HepG2 (cell line): ENCODE results near the gene TCN2. TPM values are rescaled to one million over a fixed set of nuclear protein-coding genes. Genes with fewer than 3 reads are reported as not detected.

Experiments used
- ATAC-seq: fragments of 200-7000 bp; cut with Tn5 transposase; 3 replicates; pipeline ENCODE4 v1.9.1; 2020; ENCODE audit warnings: mild to moderate bottlenecking, moderate library complexity
- BruUV-seq: library from RNA; stranded (reverse); fragments of 400-500 nt; replicated peaks from 2 replicates; lab custom pipeline; 2021; lab: Mats Ljungman, UMichigan
- CTCF ChIA-PET: fragments of 300-600 bp; formaldehyde crosslinking; extraction: SDS; loops from one replicate; lab custom pipeline; 2021; ENCODE audit warnings: low total read pairs, inconsistent platforms, low intra/inter-chr PET ratio; lab: Yijun Ruan, JAX
- POLR2A ChIA-PET: fragments of 350-600 bp; sonication (Branson Sonifier 250); formaldehyde crosslinking; loops from one replicate; lab custom pipeline; 2020; ENCODE audit warnings: antibody characterized with exemption, inconsistent platforms; lab: Yijun Ruan, JAX
- DNase-seq: peaks from one replicate; pipeline ENCODE4 v3.0.0-alpha.2; 2015; ENCODE audit warnings: low spot score
- FAIRE-seq: peaks from 3 replicates; lab custom pipeline; 2011; peaks lifted over from hg19 to GRCh38; lab: Jason Lieb, UNC
- H2AFZ ChIP-seq: one replicate; pipeline ENCODE4 v1.6.1; 2011; ENCODE audit warnings: low read length, inconsistent platforms
- H3K27ac ChIP-seq: fragments of 300-600 bp; 3 replicates; pipeline ENCODE4 v1.8.0; 2011; ENCODE audit warnings: mixed run types, mild to moderate bottlenecking, mixed read lengths, low read length, inconsistent platforms; ENCODE audit not compliant: insufficient read depth; ENCODE audit errors: extremely low read length
- H3K27me3 ChIP-seq, 2 experiments: fragments of 200-600 bp in 1 of 2; 2 replicates in 1 of 2; 3 replicates in 1 of 2; pipeline versions ENCODE4 v1.6.0 to v1.8.0; 2011; ENCODE audit warnings: low read length in 2 of 2, mild to moderate bottlenecking in 2 of 2, moderate library complexity in 2 of 2, inconsistent platforms in 1 of 2; ENCODE audit not compliant: insufficient read depth in 2 of 2, control insufficient read depth in 1 of 2
- H3K36me3 ChIP-seq, 2 experiments: fragments of 200-600 bp in 1 of 2; replicated peaks in 1 of 2; 2 replicates in 1 of 2; 3 replicates in 1 of 2; pipeline versions ENCODE4 v1.5.1 to v1.8.0; 2011; ENCODE audit warnings: low read length in 2 of 2, inconsistent platforms in 1 of 2; ENCODE audit not compliant: insufficient read depth in 2 of 2, control insufficient read depth in 1 of 2
- H3K4me1 ChIP-seq: 2 replicates; pipeline ENCODE4 v1.5.1; 2012; ENCODE audit warnings: low read length, inconsistent platforms; ENCODE audit not compliant: insufficient read depth
- H3K4me2 ChIP-seq: 2 replicates; pipeline ENCODE4 v1.6.0; 2011; ENCODE audit warnings: low read depth, low read length, inconsistent platforms
- H3K4me3 ChIP-seq, 3 experiments: fragments of 200-600 bp in 1 of 3; sonication (generic), shearing (Covaris generic) in 1 of 3; replicated peaks in 1 of 3; 2 replicates each; pipeline ENCODE4 v1.5.1; 2011 to 2016; ENCODE audit warnings: low read length in 3 of 3, inconsistent platforms in 2 of 3, low read depth in 2 of 3, mild to moderate bottlenecking in 2 of 3, control low read depth in 1 of 3, mixed read lengths in 1 of 3; ENCODE audit not compliant: insufficient read depth in 1 of 3
- H3K79me2 ChIP-seq: one replicate; pipeline ENCODE4 v1.6.1; 2011; ENCODE audit warnings: low read length, inconsistent platforms; ENCODE audit not compliant: insufficient read depth
- H3K9ac ChIP-seq: 2 replicates; pipeline ENCODE4 v1.6.0; 2011; ENCODE audit warnings: mild to moderate bottlenecking, low read depth, low read length, inconsistent platforms; ENCODE audit not compliant: insufficient read depth
- H3K9me3 ChIP-seq: 2 replicates; pipeline ENCODE4 v1.5.1; 2012; ENCODE audit warnings: mild to moderate bottlenecking, low read length
- H4K20me1 ChIP-seq: 2 replicates; pipeline ENCODE4 v1.6.0; 2011; ENCODE audit warnings: inconsistent platforms, mild to moderate bottlenecking, low read length, moderate library complexity; ENCODE audit not compliant: insufficient read depth
- CHD2 ChIP-seq: IDR thresholded peaks from 2 replicates; pipeline ENCODE4 v1.6.1; 2011; ENCODE audit warnings: low read depth, low read length, improper control_type of control experiment
- HMGXB4 ChIP-seq, 2 experiments: sonication (generic) in 1 of 2; formaldehyde crosslinking in 1 of 2; IDR thresholded peaks; 2 replicates each; pipeline versions ENCODE4 v1.4.0 to v1.6.1; 2018 to 2020; ENCODE audit warnings: missing genetic modification reagents in 2 of 2, borderline replicate concordance in 1 of 2, low read depth in 1 of 2, mild to moderate bottlenecking in 1 of 2, missing biosample characterization in 1 of 2
- IKZF4 ChIP-seq: sonication (generic); formaldehyde crosslinking; IDR thresholded peaks from 2 replicates; pipeline ENCODE4 v1.5.1; 2020; ENCODE audit warnings: borderline replicate concordance, mild to moderate bottlenecking, low read depth, missing genetic modification reagents; ENCODE audit errors: not compliant biosample characterization
- IRX3 ChIP-seq: sonication (generic); formaldehyde crosslinking; IDR thresholded peaks from 2 replicates; pipeline ENCODE4 v1.8.1; 2023; ENCODE audit warnings: mild to moderate bottlenecking, low read depth, missing genetic modification reagents, borderline replicate concordance
- JDP2 ChIP-seq: sonication (generic); formaldehyde crosslinking; IDR thresholded peaks from 2 replicates; pipeline ENCODE4 v1.8.1; 2022; ENCODE audit warnings: missing genetic modification reagents, borderline replicate concordance
- MAFF ChIP-seq: IDR thresholded peaks from 2 replicates; pipeline ENCODE4 v1.6.1; 2011; ENCODE audit warnings: low read depth, low read length, improper control_type of control experiment
- NFAT5 ChIP-seq: sonication (generic); formaldehyde crosslinking; IDR thresholded peaks from 2 replicates; pipeline ENCODE4 v1.4.0; 2020; ENCODE audit warnings: missing genetic modification reagents
- ZBTB42 ChIP-seq: sonication (generic); formaldehyde crosslinking; IDR thresholded peaks from 2 replicates; pipeline ENCODE4 v1.5.0; 2020; ENCODE audit warnings: mild to moderate bottlenecking, missing genetic modification reagents
- WGBS: methylation state at CpG from one replicate; pipeline ENCODE4 v1.1.6; 2017; ENCODE audit warnings: low lambda C conversion rate; 5-methylcytosine and 5-hydroxymethylcytosine counted together
- in situ Hi-C: cut with HindIII; loops from 2 replicates; pipeline ENCODE4 v1.10.0; 2017; ENCODE audit warnings: low pct_unique_long_range_greater_than_20kb; ENCODE audit not compliant: extremely low pct_ligation_motif_present
- intact Hi-C: fragments of 100-400 bp; cut with micrococcal nuclease; formaldehyde crosslinking; loops from one replicate; pipeline ENCODE4 v1.10.0; 2022; ENCODE audit not compliant: unreplicated experiment
- polyA plus RNA-seq, 8 experiments: library from polyadenylated mRNA; depleted of rRNA in 3 of 8; stranded (reverse) in 7 of 8; unstranded in 1 of 8; fragments of >200 nt; fragmentation: Illumina TruSeq in 4 of 8; extraction: Trizol in 4 of 8; gene quantifications; 2 replicates each; pipeline versions ENCODE4 v1.2.1 to v1.2.3, GENCODE V29; 2011 to 2016; ENCODE audit warnings: low read depth in 4 of 8, missing spikeins in 1 of 8, mixed read lengths in 1 of 8; ENCODE audit not compliant: insufficient read depth in 1 of 8
- total RNA-seq, 5 experiments: library from RNA; depleted of rRNA; stranded (reverse); fragments of >200 nt; fragmentation: Illumina TruSeq; extraction: Trizol; gene quantifications; 2 replicates each; pipeline ENCODE4 v1.2.3, GENCODE V29; 2016; ENCODE audit warnings: low read depth in 1 of 5
- TF ChIP-seq, protein P1 (sequence below): sonication (generic); formaldehyde crosslinking; conservative IDR thresholded peaks from 2 replicates; pipeline ENCODE4 v1.8.0; 2022; ENCODE audit warnings: mild to moderate bottlenecking, moderate library complexity, missing genetic modification reagents
- TF ChIP-seq, protein P2 (sequence below): sonication (generic); formaldehyde crosslinking; IDR thresholded peaks from 2 replicates; pipeline ENCODE4 v1.5.0; 2020; ENCODE audit warnings: mild to moderate bottlenecking, missing genetic modification reagents, moderate library complexity

TCN2 gene
- total and polyA plus RNA-seq, 2 of the 13 experiments (the other 11 are each of a cell fraction or from before 2014, with no cell fraction given) = 0.29 to 0.31 TPM

- Histone ChIP-seq H3K4me1 (peaks cover 10% of the 10 kb centered on the region), H3K9me3 (no peaks in the 10 kb centered on the region), H4K20me1 (no peaks in the 10 kb centered on the region), H2AFZ (no peak overlapping the region), H3K79me2 (no peaks in the 10 kb centered on the region), H3K4me2 (peak overlapping the region; percentile 82; the same call in 1 of the 2 replicates), H3K27me3 (peaks cover 0 to 2% of the 10 kb centered on the region in 2 experiments; a peak in 3 of 5 replicates), H3K27ac (no peak overlapping the region), H3K4me3 (no peak overlapping the region), H3K9ac (no peak overlapping the region), H3K36me3 (no peaks in the 10 kb centered on the region)
- peak; percentile 31 for DNase-seq
- ChIA-PET CTCF (interaction anchor here (1.0 to 3.4 kb wide), 3 partner anchors 33 to 121 kb away, joined by 3 to 61 read pairs (median 4); partner anchors contain the start of gene DUSP18), POLR2A (interaction anchor here (0.6 to 1.3 kb wide), 3 partner anchors 28 to 120 kb away, joined by 3 to 8 read pairs (median 5); partner anchors contain the start of gene TCN2)
- no TSS peak for BruUV-seq
- FAIRE-seq = peak; percentile 60
- intact Hi-C loops = loop anchor here (1.0 kb wide), 1 partner anchor 121 kb away; no protein-coding TSS in a partner anchor
- in situ Hi-C loops = loop anchor here (5.0 kb wide), 1 partner anchor 123 kb away; no protein-coding TSS in a partner anchor
- peak; percentile 71 for ATAC-seq
- 0% methylated on average over 7 of the region's 29 CpGs for WGBS
- TF ChIP-seq IRX3 (CRISPR knock-in tag) (no peak), IKZF4 (CRISPR knock-in tag) (no peak), HMGXB4 (CRISPR knock-in tag; IDR thresholded peaks at IDR 0.05; ENCODE audit: borderline replicate concordance in 1 of 2, low read depth in 1 of 2) (0 out of 4 replicates have a peak, but pooled peaks of 1 of the 2 experiments have one; percentile 35), ZBTB42 (no peak), JDP2 (CRISPR knock-in tag) (no peak), NFAT5 (CRISPR knock-in tag) (no peak), MAFF (no peak), CHD2 (no peak)
- TF ChIP-seq, protein P1, sequence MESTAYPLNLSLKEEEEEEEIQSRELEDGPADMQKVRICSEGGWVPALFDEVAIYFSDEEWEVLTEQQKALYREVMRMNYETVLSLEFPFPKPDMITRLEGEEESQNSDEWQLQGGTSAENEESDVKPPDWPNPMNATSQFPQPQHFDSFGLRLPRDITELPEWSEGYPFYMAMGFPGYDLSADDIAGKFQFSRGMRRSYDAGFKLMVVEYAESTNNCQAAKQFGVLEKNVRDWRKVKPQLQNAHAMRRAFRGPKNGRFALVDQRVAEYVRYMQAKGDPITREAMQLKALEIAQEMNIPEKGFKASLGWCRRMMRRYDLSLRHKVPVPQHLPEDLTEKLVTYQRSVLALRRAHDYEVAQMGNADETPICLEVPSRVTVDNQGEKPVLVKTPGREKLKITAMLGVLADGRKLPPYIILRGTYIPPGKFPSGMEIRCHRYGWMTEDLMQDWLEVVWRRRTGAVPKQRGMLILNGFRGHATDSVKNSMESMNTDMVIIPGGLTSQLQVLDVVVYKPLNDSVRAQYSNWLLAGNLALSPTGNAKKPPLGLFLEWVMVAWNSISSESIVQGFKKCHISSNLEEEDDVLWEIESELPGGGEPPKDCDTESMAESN = no peak
- TF ChIP-seq, protein P2, sequence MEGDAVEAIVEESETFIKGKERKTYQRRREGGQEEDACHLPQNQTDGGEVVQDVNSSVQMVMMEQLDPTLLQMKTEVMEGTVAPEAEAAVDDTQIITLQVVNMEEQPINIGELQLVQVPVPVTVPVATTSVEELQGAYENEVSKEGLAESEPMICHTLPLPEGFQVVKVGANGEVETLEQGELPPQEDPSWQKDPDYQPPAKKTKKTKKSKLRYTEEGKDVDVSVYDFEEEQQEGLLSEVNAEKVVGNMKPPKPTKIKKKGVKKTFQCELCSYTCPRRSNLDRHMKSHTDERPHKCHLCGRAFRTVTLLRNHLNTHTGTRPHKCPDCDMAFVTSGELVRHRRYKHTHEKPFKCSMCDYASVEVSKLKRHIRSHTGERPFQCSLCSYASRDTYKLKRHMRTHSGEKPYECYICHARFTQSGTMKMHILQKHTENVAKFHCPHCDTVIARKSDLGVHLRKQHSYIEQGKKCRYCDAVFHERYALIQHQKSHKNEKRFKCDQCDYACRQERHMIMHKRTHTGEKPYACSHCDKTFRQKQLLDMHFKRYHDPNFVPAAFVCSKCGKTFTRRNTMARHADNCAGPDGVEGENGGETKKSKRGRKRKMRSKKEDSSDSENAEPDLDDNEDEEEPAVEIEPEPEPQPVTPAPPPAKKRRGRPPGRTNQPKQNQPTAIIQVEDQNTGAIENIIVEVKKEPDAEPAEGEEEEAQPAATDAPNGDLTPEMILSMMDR (CRISPR knock-in tag) = peak; percentile 88
These were observed 27.7 kb downstream of the TCN2 start for GRCh38 chr22:30634471-30635233.
